T-helper 22 cell (primary cell): ENCODE measurements around the gene DIPK1A.
"Not testable (repeated sequence)": the region's sequence is repeated elsewhere in the genome, so short reads cannot be mapped to it uniquely, and the experiment has no call there.

Experiments
- DNase-seq: peaks from one replicate; pipeline ENCODE4 v3.0.0-alpha.2; 2020; ENCODE audit warnings: low read depth

DIPK1A gene

DNA sequence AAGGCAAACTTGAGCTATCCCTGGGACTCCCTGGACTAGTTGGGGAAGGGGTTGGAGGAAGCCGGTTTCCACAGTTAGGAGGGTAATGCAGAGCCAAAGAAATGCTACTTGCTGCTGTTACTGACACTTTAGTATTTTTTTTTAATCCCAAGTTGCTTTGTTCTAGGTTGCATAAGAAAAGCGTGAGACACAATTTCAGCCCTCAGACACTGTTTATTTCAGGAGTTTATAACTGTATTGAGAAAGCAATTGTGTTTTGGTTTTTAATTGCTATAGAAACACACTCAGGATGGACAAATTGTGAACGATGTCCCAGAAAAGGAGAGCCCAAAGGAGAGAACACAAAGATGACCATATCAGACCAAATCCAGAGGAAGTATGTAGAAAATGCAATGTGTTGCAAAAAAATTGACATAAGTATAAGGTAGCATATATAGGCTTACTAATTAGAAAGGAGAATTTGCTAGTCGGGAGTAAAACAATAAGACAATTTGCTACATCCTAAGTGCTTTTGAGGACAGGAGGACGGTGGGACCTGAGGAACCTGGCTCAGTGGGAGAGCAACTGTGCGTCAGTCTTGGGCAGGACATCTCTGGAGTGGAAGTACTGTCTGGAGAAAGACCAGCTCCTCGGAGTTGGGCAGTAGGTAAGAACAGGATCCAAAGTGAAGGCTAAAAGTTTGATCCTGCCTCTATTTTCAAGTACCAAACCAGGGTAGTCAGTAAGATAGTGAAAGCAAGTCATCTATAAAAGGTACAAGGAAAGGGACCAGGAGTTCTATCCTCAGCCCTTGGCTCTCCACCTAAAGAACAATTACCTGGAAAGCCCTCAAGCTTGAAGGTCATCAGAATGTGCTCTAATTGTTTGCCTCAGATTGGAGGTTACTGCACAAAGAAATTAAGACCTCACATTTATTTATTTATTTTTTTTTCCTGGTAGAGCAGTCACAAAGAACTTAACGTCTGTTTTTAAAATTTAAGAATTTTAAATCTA is 39.9 kb downstream of the DIPK1A start:
- no peak for DNase-seq

DNA sequence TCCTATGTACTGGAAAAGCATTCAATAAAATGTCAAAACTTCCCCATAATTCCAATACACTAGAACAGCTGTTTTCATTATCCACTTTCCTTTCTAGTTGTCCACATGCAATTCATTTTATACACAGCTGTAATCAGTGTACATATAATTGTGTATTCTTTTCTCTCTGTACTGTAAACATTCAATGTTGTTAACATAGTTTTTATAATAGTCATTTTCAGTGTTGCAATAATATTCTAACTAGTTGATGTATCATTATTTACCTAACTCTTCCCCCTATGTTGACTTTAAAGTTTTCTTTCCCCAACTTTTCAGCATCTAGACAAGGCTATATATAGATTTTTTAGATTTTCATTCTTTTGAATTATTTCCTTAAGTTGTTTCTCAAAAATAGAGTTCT is 44.4 kb downstream of the DIPK1A start:
- DNase-seq: no peak

DNA sequence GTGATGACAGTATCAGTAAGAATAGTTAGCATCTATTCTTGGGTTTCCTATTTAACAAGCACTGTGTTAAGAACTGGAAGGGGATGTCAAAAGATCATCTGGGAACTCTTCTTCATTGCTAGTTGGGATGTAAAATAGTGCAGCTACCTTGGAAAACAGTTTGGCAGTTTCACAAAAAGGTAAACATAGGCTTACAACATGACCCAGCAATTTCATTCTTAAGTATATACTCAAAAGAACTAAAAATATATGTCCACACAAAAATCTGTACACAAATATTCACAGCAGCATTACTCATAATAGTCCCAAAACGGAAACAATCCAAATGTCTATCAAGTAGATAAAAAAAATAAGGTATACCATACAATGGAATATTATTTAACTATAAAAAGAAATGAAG is 45.7 kb downstream of the DIPK1A start:
- DNase-seq: no peak

DNA sequence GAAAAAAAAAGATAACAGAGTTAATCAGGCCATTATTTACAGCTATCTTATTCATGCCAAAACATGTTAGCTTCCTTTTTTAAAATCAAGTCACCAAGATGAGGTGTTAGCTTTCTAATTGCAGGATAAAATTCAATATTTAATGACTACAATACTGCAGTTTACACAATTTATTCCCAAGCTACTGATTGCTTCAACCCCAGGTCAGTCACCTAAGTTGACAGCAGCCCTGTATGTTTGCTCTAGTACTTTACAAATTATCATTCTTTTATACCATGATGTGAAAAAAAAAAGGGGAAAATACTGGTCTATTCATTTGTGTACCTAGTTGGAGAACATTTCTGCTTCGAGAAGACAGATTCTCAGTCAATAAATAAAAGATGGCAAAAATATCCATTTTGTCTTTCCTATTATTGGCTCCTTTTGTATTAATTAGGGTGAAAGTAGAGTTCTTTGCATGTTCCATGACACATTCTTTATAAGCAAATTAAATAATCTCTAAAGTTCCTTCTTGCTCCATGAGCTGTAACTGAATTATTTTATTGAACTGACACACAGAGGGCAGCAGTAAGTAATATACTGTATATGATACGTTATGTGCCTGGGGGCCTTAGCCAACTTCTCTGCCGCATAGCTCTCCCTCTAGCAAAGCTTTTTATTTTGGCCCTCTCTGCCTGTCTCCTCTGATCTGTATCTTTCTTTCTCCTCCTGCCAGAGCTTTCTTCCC is 48.0 kb downstream of the DIPK1A start:
- no peak for DNase-seq

DNA sequence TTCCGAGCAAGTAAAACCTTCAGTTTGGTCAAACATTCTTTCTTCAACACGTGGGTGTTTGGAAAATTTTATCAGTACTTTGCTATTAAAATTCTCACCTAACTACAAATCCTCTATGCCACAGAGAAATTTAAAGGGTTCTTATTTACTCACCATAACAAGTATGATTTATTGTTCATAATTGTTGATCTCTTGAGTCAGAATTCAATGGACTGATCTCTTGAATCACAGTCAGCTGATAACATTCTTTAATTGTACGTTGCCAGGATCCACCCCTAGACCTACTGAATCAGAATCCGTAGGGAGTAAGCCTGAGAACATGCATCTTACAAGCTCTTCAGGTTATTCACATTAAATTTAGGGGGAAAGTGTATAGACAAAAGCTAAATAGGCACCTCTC is 51.2 kb downstream of the DIPK1A start:
- no peak for DNase-seq

DNA sequence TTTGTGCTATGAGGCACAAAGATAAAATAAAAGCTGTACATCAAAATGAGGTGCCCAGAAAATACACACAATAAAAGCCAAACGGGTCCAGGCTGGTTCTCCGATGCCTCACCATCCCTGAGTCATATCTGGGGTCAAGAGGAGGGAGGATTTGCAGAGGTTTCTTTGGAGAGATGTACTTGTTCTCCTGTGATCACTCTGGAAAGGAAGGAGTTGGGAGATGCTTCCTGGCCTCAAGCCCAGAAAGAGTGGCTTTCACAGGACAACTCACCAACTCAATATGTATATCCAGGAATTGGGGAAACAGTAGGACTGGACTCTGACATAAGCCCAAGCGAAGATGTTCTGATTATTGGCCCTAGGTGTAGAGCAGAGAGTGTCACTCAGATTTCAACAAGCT is 51.9 kb downstream of the DIPK1A start:
- no peak for DNase-seq

DNA sequence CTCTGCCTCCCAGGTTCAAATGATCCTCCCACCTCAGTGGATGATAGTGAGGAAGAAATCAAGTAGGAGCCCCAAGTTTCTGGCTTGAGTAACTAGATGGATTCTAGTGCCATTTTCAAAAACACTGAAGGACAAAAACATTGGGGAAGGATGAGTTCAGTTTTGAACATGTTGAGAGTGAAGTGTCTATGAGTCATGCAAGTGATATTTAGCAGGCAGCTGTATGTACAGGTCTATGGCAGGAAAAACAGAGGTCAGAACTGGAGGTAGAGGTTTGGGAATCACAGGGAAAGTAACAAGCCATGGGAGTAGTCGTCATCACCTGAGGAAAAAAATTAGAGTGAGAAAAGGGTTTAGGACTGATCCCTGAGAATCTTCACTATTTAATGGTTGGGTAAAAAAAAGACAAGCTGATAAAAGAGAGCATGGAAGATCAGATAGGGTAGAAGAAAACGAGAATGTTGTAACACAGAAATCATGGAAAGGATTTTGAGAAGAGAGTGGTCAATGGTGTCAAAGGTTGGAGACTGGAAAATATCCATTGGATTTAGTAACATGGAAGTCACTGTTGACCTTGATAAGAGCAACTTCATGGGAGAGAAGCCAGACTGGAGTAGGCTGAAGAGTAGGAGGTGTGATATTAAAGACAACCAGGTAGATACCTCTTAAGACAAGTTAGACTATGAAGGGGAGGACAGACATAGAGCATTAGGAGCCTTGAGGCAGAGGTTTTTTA is 53.1 kb downstream of the DIPK1A start:
- DNase-seq: no peak

DNA sequence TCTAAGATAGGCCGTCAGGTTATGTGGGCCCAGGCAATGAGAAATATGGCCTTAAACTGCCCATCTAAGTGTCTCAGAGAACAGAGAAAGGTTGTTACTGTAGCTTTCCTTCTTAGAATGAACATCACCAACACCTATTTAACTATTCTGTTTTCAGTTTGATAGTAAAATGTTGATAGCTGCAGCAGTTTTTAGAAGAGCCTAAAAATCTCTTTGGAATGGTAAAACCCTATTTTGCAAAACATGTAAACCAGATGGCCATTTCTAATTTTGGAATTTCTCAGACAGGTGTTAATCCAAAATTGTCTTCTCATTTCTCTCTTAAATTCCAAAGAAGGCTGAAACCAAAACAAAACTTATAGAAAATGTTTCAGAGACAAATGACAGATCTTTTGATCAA is 57.5 kb downstream of the DIPK1A start:
- no peak for DNase-seq

DNA sequence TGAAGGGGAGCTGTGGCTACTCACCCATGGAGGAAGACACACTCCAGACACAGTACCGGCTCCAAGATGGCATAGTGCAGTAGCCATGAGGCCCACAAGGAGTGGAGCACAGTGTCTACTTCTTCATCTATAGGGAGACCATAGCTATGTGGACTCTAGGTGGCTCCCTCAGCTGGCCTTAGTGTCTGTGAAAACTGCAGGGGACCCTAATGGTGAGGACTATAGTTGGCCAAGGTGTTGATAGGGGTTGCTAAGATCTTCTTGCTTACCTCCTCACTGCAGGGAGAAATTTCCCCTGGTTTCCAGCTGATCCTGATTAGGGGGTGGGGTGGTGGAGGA is 58.9 kb downstream of the DIPK1A start:
- no peak for DNase-seq

DNA sequence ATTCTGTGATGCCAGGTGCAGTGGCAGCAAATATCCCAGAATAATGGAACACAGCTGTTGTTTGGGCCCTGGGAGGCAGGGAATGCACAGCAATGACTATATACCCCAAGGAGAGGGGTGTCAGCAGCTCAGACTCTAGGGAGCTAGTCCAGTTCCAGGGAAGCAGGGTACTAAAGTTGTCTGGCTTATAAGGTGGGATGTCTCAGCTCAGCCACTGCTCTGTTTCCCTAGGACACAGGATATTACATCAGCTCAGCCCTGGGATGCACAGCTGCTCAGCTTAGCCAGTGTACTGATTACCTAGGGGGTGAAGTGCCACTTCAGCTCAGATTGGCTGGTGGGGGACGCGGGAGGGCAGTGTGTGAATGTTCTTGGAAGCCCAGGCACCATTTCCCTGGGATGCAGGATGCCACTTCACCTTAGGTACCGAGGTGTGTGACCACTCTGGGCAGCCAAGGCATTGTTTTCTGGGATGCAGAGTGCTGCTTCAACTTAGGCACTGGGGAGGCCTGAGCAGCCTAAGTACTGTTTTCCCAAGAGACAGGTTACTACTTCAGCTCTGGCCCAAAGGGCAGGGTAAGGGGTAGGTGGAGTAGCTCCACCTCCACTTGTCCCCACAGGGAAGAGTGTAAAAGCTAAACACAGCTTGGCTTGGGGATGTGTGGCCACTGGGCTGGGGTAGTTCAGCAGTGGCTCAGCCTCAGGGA is 59.4 kb downstream of the DIPK1A start:
- no peak for DNase-seq

DNA sequence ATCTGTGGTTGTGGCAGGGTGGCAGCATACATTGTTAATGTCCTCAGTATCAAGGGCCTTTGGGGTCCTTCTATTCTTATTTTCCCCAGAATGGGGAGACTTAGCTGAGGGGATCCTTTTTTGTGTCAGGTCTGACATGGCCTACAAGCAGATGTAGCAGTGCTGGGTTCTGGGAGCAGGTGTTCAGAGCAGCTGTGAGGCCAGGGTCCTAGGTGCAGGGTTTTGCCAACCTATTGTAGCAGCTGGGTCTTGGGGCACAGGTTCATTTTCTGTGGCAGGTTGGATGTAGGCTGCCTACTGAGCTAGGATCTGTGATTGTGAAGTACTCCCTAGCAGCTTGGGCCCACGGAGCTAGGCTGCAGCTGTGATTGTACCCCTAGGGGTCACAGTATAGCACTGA is 60.1 kb downstream of the DIPK1A start:
- DNase-seq: no peak

DNA sequence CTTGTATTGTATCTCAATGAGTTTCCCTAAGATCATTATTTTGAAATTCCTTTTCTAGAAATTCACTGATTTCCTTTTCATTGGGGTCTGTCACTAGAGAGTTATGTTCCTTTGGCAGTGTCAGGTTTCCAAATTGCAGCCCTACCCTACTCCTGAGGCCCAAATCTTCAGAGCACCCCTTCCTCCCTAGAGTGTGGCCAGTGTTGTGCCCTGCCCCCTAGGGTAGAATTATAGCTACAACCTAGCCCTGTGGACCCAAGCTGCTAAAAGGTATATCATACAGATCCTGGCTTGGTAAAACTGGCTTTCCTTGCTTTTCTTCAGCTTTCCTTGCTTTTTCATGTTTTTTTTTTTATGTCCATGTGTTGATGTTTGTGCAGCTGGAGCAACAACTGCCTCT is 60.7 kb downstream of the DIPK1A start:
- DNase-seq: no peak

DNA sequence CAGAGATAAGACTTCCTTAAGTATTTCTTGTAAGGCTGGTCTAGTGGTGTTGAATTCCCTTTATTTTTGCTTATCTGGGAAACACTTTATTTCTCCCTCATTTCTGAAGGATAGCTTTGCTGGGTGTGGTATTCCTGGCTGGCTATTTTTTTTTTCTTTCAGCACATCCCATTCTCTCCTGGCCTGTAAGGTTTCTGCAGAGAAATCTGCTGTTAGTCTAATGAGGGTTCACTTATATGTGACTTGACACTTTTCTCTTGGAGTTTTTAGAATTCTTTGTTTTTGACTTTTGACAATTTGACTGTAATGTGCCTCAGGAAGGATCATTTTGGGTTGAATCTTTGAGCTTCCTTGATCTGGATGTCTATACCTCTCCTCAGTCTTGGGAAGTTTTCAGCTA is 61.5 kb downstream of the DIPK1A start:
- DNase-seq: no peak

DNA sequence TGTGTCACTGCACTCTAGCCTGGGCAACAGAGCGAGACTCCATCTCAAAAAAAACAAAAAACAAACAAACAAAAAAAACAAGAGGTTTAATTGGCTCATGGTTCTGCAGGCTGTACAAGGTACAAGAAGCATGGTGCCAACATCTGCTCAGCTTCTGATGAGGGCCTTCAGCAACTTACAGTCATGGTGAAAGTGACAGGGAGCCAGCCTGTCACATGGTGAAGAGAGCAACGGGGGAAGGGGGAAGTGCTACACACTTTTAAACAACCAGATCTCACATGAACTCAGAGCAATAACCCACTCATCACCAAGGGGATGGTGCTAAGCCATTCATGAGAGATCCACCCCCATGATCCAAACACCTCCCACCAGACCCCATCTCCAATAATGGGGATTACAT is 63.2 kb downstream of the DIPK1A start:
- DNase-seq: not testable (repeated sequence)

DNA sequence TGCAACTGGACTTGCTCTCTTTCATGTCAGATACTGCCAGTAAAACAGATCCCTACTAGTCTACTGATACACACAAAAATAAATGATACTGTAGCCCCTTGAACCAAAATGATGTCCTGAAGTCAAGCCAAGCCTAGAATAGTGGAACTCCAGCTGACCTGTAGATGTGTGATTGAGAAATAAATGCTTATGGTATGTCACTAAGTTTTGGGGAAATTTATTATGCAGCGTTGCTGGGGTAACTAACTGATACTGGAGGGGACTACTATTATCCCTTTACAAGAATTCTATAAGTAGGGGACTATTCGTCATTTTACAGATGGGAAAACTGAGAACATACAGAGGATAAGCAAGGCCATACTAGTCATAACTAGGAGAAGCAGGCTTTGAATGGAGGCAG is 73.8 kb downstream of the DIPK1A start:
- no peak for DNase-seq

DNA sequence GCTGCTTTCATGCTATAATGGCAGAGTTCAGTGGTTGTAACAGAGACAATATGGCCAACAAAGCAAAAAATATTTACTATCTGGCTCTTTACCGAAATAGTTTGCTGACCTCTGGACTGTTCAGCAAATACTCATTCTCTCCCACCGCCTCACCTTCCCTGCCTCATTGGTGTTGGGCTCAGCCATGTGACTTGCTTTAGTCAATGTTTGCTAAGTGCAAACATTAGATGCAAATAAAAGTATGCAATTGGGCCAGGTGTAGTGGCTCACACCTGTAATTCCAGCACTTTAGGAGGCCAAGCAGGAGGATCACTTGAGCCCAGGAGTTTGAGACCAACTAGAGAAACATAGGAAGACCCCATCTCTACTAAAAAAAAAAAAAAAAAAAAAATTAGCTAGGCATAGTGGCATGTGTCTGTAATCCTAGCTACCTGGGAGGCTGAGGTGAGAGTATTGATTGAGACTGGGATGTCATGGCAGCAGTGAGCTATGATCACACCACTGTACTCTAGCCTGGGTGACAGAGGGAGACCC is 74.3 kb downstream of the DIPK1A start:
- DNase-seq: no peak

DNA sequence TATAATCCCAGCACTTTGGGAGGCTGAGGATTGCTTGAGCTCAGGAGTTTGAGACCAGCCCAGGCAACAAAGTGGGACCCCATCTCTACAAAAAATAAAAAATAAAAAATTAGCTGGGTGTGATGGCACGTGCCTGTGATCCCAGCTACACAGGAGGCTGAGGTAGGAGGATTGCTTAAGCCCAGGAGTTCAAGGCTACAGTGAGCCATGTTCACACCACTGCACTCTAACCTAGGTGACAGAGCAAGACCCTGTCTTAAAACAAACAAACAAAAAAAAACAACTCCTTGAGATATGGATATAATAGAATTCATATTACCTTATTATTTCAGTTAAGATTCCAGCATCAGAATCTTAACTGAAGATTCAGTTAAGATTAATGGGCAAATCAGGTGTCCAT is 77.1 kb downstream of the DIPK1A start:
- no peak for DNase-seq

DNA sequence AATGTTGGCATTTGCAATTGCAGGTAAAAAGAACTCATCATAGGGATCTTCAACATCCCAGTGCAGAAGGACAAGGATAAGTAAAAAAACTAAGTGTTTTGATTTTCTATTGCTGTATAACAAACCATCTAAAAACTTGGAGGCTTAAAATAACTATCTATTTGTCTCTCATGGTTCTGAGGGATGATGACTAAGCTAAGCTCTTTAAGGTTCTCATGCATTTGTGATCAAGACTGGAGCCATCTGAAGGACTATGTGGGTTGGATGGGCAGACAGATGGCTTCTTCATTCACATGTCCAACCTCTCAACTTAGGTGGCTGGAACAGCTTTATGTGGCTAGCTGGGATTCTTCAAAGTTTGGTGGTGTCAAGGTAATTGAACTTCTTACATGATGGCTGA is 78.0 kb downstream of the DIPK1A start:
- no peak for DNase-seq

DNA sequence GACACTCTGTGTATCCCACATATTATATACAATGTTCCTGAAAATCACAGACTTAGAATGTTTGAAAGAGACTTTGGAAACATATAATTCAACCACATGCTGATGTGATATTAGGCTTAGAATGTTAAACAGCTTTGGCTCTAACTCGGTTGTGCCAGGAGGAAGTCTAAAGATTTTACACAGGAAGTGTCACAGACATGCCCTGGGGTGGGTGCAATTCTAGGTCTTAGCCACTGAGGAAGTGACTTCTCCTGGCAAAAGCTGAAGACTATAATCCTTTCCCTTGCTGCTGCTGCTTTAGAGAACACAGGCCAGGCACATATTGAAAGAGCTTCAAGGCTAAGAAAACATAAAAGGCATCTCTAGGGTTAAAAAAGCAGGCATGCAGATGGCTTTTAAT is 78.4 kb downstream of the DIPK1A start:
- DNase-seq: no peak

DNA sequence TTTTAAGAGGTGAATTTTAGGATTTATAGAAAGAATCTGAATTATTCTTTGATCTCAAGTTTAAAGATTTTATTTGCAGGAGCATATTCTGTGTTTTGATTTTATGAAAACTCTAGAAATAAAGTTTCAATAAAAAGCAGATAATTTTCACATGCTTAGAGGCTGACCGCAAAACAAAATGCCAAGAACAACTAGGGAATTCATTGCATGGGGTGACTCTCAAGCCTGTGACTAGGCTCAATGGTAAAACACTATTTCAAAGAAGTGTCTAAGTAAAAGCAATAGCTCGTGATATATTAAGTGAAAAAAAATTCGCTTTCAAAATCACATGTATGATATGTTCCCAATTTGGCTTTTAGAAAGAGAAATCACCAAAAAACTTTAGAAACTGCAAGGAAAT is 79.9 kb downstream of the DIPK1A start:
- DNase-seq: no peak

DNA sequence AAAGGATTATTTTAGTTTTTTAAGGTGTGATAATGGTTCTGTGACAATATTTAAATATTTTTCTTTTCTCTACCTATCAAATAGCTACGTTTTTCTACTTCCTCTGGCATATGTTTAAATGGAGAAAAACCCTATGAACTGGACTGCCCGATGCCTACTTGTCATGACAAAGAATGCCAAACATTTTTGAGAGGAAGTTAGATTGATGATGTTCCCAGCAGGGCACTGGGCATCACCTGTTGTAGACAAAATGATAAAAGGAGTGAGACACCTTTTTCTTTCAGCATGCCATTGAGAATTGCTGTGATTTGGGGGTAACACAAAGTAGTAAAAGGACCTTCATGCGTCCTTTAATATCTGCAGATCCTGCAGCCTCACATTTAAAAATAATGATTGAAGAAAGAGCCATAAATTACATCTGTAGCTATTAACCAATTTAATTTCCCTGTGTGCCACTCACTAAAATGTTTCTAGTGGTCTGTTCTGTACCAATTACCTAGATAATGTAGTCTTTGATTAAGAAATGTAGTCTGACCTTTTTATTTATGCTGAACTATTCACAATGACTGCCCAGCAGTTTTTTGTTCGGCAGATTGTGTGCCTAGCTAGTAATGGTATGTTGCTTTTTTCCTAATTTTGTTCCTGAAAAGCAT is 81.8 kb downstream of the DIPK1A start:
- DNase-seq: no peak
